ENCODE results near the gene LYRM4. TPM values are rescaled to one million over a fixed set of nuclear protein-coding genes. Genes with fewer than 3 reads are reported as not detected.

LYRM4 gene
- total RNA-seq, 1 donor from 2014 or later, result 20.9 TPM

DNA sequence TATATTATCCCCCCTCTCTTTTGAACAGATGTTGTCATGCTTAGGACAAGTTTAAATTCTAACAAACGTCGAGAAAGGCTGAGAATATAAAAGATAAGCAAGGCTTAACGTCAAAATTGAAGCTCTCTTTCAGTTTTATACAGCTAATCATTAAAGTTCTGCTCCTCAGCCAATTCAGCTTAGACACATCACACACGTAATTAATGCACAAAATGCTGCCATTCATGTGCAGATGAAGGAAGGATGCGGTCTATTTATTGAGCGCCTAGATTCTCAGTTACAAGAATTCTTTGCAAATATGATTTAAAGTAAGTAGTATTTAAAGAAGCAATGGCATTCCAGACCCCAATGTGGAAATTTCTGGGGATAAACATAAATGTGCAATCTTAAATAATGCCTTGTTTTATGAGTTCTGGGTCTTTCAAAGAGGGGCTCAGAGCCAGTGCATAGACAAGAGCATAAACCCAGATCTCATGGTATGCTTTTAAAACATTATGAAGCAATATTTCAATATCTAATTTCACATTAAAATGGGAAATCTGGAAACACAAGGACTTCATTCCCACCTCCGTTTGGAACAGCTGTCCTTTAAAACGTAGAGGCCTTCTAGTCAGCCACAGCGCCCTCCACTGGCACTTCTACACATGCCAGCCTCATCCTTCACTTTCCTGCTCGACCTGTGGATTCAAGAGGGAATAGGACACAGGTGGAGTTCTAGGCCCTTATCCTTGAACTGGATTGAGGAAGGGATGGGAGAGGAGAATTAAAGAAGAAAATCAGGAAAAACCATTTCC is 85.8 kb downstream of the LYRM4 start:
- no peak for DNase-seq (ENCODE audit: low read depth)

- peak; percentile 24 for DNase-seq (ENCODE audit: low read depth)
These were observed 86.5 kb downstream of the LYRM4 start for GRCh38 chr6:5174244-5174643.

GRCh38 chr6:5173810-5174209 is 86.9 kb downstream of the LYRM4 start:
- no peak for DNase-seq (ENCODE audit: low read depth)

DNA sequence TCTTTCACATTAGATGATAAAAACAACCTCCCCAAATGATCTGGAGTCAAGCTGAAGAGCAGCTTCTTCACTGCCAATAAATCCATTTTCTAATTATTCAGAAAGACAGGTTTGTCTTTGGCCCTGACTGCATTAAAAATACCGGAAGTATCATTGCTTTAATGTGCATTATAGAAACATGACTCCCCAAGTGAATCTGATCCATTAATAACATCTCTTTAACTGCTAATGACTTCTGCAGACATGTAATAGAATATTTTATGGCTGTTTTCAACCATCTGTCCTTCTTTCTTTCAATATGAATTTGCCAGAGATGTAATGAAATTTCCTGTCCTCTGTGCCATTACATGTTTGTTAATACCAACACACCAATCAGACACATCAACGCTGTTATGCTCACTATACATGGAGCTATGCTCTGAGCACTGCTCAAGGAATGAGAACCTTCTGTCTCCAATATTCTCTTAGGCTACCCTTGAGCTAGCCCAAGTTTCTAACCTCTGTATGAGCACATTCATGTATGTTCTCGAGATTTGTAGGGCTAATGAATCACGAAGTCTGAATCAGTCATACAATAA is 87.8 kb downstream of the LYRM4 start:
- no peak for DNase-seq (ENCODE audit: low read depth)

- no peak for DNase-seq (ENCODE audit: low read depth)
These were observed 88.6 kb downstream of the LYRM4 start for GRCh38 chr6:5172041-5172653.

DNA sequence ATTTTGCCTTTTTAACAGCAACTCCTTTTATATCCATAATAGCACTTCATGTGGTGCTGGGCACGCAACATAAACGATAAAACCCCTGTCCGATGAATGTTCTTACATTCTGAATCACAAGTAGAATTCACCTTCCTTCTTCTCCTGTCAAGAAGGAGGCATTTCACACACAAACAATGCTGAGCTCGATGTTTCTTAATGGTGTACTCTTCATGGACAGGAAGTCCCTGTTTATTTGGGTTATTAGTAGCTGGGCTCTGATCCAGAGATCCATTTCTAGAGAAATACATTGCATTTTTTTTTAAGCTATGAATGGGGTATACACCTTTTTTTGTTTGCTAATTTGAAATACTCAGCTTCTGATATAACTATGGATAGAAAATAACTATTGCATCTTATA is 93.2 kb downstream of the LYRM4 start:
- DNase-seq (ENCODE audit: low read depth), result no peak

DNA sequence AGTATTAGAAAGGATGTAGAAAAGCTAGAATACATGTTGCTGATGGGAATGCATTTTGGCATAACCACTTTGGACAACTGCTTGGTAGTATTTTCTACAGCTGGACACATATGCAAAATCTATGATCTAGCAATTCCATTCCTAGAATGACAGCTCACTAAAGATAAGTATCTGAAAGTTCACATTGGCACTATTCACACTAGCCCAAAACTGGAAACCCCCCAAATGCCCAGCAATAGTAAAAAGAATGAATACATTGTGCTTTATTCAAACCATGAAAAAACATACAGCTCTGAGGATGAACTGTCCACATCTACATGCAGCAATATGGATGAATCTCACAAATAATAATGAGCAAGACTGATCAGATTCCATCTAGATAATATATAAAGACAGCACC is 96.7 kb downstream of the LYRM4 start:
- DNase-seq (ENCODE audit: low read depth), result no peak

DNA sequence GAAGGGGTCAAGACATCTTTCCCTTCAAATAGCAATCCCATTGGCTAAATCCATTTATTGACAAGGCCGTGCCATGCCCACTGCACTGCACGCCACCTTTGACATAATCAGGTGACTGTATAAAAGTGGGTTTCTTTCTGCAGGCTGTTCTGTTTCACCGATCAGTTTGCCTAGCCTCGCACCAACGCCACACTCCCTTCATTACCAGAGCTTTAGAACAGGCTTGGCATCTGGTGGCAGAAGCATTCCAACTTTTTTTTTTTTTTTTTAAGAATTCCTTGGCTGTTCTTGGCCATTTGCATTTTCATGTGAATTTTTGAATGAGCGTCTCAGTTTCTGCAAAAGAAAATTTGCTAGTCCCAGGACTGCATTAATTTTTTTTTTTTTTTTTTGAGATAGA is 97.5 kb downstream of the LYRM4 start:
- DNase-seq (ENCODE audit: low read depth), result no peak

DNA sequence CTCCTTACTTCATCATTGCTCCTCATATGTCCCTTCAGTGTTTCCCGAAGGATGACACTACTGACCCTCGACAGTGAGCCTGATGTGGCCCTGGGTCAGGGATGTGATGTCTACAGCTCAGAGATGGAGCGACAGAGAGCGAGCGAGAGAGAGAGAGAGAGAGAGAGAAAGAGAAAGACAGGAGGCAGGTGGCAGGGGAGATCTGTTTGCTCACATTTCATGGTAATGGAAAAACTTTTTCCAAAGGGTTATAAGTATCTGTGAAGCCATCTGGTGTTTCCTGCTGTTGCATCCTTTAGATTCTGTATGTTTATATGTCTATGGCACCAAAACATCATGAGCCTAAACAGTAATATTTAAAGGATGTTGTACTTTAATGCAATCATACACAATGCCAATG is 98.4 kb downstream of the LYRM4 start:
- DNase-seq (ENCODE audit: low read depth), result no peak

DNA sequence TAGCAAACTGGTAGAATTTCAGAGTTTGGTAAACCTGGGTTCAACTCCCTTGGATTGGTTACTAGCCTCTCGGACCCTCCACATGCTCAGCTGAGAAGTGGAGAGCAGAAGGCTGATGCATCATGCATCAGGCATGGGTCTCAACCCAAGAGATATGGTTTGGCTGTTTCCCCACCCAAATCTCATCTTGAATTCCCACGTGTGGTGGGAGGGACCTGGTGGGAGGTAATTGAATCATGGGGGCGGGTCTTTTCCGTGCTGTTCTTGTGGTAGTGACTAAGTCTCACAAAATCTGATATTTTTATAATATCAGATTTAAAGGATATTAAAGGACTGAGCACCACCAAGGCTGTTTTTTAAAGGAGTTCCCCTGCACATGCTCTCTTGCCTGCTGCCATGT is 100.5 kb downstream of the LYRM4 start:
- no peak for DNase-seq (ENCODE audit: low read depth)

- no peak for DNase-seq (ENCODE audit: low read depth)
These were observed 101.6 kb downstream of the LYRM4 start for GRCh38 chr6:5159162-5159561.

DNA sequence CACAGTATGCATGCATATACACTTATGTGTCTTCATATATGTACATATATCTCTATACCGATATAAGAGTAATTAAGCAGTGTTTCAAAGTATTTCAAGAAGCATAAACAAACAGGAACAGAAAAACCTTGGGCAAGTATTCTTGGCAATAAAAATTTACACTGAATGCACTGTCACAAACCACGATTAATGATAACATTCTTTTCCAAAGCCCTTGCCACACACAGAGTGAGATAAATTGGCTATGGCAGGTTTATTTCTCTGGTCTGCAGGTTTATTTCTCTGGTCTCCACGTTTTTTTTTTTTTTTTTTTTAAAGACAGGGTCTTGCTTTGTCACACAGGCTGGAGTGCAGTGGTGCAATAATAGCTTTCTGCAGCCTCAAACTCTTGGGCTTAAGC is 102.6 kb downstream of the LYRM4 start:
- DNase-seq (ENCODE audit: low read depth), result no peak

DNA sequence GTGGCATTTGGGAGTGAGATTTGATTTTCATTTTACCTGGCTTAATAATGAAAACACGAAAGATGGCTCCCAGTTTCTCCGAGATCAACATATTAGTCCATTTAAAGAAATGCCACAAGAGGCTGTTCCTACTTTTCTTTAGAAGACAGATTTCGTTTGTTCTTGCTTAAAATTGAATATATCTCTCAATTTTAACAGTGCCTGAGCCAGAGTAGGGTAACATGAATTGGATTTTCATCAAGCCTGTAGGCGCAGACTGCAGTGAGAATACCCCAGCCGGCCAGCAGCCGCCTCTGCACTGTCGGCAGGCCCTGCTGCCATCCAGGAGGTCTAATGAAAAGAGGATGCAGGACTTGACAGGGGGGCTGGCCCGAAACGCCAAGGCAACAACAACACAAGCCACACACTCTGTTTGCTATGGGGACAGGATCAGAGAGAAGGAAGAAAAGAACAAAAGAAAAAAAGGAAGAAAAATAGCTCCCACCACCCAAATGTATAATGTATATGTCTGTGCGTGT is 103.1 kb downstream of the LYRM4 start:
- DNase-seq (ENCODE audit: low read depth), result no peak

GRCh38 chr6:5156627-5157026 is 104.1 kb downstream of the LYRM4 start:
- DNase-seq (ENCODE audit: low read depth), result no peak

GRCh38 chr6:5155906-5156305 is 104.8 kb downstream of the LYRM4 start:
- DNase-seq (ENCODE audit: low read depth), result no peak

DNA sequence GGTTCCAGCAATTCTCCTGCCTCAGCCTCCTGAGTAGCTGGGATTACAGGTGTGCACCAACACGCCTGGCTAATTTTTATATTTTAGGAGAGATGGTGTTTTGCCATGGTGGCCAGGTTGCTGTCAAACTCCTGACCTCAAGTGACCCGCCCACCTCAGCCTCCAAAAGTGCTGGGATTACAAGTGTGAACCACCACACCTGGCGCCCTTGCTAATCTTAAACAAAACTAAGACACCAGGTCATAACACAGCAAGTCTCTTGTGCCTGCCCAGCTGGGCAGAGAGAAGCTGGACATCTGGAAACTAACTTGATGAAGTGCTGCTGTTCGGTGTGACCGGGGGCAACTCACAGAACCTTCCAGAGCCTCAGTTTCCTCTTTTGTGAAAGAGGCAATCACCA is 107.6 kb downstream of the LYRM4 start:
- DNase-seq (ENCODE audit: low read depth), result no peak

GRCh38 chr6:5152460-5152859 is 108.3 kb downstream of the LYRM4 start:
- peak; percentile 1 for DNase-seq (ENCODE audit: low read depth)

DNA sequence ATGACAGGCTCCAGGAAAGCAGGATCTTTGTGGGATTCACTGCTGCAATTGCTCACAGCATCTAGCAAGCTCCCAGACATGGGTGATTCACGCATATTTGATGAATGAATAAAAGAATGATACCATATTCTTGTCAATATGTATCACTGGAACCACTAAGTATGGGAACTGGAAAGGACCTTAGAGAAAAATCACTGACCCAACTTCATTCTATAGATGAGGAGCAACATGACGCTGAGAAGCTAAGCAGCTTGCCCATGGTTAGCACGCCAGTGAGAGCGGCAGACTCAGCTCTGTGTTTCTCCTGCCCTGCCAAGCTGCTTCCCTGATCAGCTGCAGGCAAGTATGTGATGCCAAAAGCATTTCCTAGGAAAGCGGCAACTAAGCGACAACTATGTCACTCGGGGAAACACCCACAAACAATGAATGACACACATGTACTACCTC is 108.8 kb downstream of the LYRM4 start:
- DNase-seq (ENCODE audit: low read depth), result peak; percentile 53

- DNase-seq (ENCODE audit: low read depth), result no peak
These were observed 109.3 kb downstream of the LYRM4 start for GRCh38 chr6:5151360-5151954.

DNA sequence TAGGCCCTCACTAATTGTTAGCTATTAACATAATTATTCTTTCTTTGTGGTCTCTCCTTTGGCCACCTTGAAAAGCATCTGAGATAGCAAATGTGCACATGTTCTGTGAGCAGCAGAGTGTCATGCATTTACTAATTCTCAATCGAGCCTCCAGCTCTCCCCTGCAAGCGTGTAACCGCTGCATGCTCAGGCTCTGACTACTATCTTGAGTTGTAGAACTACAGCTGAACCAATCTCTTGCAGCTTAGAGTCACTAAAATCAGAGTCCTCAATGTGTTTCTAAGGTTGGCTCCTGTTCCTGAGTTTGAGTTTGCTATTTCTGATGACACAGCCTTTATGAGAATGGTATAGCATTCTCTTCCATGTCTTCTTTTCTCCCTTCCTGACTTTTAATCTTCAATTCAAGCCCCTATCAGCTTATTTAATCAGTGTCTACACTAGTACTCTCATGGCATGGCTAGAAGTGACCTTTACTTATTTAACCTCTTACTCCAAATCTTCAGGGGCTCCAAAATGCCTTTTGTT is 110.1 kb downstream of the LYRM4 start:
- no peak for DNase-seq (ENCODE audit: low read depth)

DNA sequence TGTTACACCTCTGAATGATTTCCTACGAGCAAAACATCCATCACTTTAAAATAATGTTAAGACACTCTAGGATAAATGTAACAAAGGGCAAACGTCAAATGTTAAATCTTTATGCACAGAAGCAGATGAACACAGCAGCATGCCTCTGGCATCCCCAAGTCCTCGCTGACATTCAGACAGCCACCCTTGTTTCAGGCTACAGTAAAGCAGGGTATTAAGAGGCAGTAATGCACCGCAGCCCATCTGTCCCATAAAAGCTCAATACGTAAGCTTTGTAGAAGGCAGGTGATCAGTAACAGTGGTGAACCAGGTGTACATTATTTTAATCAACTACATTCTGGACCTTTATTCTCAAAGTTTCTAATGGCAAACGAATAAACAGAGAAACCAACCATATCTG is 110.9 kb downstream of the LYRM4 start:
- DNase-seq (ENCODE audit: low read depth), result no peak

Measured in myocyte (in vitro differentiated cells).